ENCODE results near the gene THBS2.
"Not testable (repeated sequence)": the region's sequence is repeated elsewhere in the genome, so short reads cannot be mapped to it uniquely, and the experiment has no call there.

Gene THBS2

DNA sequence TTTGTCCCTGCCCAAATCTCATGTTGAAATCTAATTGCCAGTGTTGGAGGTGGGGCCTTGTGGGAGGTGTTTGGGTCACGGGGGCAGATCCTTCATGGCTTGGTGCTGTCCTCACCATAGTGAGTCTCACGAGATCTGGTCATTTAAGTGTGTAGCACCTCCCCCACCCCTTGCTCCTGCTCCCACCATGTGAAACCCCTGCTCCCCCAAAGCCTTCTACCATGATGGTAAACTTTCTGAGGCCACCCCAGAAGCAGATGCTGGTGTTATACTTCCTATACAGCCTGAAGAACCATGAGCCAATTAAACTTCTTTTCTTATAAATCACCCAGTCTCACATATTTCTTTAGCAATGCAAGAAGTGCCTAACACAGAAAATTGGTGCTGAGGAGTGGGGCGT is 19.9 kb upstream of the THBS2 start:
- no peak for DNase-seq (ENCODE audit: extremely low read depth in 1 of 2, low read depth in 1 of 2)

DNA sequence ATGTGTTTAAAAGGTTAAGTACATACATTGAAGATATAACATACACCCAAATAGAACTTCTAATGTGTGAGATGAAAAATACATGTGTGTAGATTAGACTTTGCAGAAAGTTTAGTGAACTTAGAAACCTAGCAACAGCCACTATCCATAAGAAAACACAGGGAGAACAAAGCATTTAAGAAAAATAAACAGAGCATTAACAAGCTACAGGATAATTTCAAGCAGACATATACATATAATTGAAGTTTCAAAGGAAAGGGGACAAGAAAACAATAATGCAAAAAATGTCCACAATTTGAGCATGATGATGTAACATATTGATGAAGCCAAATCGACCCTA is 18.2 kb upstream of the THBS2 start:
- DNase-seq (ENCODE audit: extremely low read depth in 1 of 2, low read depth in 1 of 2) = no peak

DNA sequence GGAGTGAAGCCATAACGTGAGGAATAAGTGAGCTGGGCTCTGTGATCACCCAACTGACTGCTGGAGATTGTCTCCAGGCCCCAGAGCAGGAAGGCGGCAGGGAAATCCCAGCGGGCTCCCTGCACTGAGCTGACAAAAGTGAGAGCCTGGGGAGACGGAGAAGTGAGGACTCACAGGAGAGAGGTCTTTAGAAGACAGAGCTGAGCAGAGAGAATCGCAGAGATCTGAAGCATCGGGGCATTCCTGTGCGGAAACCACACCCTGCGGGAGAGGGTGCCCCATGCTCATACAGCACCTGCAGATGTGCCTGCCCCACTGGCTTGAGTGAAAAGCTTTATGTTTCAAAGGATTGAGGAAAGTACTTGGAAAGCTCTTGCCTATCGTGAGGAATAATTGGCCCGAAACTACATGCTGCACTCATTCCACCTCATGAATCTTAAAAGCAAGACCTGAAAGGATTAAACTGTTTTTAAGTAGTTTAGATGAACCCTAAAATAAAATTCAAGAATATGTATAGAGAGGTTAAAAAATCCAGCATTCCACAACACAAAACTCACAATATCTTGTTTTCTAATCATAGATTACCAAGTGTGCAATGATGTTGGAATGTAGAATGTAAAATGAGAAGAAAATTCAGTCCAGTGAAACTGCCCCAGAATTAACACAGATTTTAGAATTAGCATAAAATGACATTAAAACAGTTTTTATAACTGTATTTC is 17.7 kb upstream of the THBS2 start:
- no peak for DNase-seq (ENCODE audit: extremely low read depth in 1 of 2, low read depth in 1 of 2)

DNA sequence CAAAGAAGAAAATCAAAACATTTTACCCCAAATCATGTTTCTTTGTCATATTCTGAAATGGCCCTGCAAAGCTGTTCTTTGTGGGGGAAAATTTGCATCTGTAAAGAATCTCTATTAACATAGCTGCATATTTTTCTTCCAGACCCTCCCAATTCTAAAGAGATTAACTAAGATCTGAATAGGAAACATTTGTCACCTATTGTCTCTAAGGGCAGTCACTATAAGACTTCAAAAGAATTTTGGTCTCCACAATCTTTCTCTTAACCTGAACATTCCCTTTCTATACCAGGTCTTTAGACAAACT is 16.4 kb upstream of the THBS2 start:
- DNase-seq (ENCODE audit: extremely low read depth in 1 of 2, low read depth in 1 of 2) = not testable (repeated sequence)

DNA sequence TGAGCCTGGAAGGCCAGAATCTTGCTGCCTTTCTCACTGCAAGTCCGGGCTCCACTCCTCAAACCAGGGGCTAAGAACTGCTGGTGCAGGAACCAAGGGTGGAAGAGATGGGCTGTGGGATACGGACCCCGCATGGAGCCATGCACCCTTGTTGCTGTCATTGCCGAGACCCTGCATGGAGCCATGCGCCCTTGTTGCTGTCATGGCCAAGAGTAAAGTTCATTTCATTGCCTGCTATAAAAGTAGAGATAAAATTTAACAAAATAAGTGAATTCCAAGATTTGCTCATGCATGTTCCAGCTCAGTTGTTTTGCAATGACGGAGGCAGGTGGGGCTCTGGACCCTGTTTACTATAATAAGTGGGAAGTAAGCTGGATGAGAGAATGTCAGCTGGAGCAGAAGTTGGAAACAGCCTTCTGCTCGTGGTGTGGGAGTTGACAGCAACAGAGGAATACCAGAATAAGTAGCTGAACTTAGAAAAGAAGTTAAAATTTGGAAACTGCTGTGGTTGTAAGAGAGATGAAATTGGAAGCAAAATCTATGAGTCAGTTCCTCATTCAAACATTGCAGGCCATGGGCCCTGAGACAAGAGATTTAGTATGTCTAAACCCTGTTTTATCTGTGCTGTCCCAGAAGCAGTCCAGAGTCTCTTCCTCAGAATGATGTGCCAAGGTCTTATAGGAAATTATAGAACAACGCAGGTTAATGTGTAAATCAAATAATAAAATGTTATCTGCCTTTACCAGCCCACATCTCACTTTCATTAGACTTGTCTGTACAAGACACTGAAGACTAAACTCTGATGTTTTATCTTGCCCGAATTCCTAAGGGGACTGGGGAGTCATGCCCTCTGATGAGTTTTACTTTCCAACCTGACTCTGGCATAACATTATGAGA is 15.8 kb upstream of the THBS2 start:
- no peak for DNase-seq (ENCODE audit: extremely low read depth in 1 of 2, low read depth in 1 of 2)

DNA sequence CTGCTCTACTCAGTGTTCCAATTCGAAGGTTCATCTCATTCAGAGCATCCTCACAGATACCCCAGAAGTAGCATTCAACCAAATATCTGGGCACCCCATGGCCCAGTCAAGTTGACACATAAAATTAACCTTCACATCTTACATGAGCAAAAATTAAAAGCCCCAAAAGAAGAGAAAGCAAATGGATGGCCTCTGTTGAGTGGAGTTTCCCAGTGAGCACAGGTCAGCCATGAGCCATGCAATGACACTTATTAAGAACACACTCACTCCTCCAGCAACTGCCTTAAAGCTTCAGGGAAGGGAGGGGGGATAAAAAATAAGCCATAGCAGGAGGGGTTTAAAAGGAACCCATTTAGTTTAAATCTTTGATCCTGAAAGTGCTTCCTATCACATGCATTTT is 14.6 kb upstream of the THBS2 start:
- no peak for DNase-seq (ENCODE audit: extremely low read depth in 1 of 2, low read depth in 1 of 2)

DNA sequence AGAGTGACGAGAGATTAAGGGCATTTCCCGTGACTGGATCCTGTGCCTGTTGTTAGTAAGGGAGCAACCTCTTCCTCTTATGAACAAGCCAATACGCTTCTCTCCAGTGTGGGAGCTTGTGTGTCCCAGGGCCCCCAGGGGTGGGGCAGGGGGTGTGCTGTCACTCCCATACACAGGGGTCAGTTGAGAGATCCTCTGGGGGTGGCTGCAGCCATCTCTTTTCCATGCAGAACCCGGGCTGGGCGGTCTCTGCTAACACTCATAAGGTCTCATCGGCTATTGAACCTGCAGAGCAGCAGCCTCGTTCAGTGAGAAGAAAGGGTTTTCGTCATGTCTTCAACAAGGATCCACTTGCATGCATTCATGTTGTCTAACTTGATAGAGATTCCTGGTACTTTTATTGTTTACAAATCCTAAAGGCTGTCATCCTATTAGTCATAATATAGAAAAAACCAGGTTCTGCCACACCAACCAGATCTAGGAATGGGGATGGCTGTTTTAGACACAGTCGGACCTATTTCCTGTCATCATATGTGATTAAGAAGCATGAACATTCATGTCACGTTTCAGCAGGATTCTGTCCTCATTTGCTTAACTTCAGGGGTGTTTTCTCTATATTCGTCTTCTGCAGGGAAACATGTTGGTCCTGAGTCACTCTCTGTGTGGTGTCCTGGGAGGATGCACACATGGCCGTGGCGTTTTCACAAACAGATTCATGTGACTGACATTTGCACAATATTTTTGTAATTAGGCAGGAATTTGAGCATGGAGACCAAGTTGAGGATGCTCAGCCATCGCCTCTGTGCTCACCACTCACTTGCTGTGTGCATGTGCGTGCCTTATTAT is 13.3 kb upstream of the THBS2 start:
- DNase-seq (ENCODE audit: extremely low read depth in 1 of 2, low read depth in 1 of 2) = no peak

DNA sequence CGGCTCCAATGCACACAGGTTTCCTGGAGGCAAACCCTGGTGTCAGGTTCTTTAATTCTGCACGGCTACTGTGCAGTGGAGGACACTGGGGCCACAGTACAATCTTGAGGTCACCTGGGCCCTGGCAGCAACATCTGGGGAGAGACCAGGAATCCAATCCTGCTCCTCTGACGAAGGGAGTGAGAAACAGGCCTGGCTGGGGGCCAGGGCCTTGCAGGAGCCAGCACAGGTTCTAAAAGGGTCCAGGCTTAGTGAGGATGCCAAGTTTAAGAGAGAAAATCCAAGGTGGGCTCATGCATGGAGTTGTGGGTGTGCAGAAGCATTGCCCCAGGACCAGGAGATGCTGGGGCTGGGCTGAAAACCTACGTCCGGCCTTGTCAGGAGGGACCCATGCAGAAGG is 12.6 kb upstream of the THBS2 start:
- no peak for DNase-seq (ENCODE audit: extremely low read depth in 1 of 2, low read depth in 1 of 2)

DNA sequence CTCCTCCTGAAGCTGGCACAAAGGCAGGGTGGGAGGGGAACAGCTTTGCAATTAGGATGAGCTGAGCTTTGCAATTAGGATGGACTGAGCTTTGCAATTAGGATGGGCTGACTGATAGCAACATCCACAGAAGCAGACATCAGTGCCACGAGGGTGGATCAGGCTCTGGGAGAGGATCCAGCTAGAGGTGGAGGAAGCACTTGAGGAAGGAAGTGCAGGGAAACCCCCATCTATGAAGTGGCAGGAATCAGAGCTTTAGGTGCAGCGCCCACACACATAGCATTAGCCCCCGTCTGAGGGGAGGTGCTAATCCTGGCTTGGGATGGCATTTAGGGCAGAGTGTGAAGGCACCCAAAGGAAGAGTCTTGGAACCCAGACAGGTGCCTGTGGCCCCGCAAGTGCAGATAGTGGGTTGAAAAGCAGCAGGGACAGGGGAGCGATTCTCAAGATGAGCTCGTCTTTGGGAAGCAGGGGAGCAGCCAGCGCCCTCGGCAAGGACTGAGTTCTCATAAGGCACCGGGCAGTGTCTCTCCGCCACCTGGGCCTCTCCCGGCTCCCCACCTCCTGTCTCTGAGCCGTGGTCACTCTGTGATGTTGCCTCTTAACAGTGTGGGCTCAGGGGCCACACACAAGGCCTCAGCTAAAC is 12.0 kb upstream of the THBS2 start:
- no peak for DNase-seq (ENCODE audit: extremely low read depth in 1 of 2, low read depth in 1 of 2)

DNA sequence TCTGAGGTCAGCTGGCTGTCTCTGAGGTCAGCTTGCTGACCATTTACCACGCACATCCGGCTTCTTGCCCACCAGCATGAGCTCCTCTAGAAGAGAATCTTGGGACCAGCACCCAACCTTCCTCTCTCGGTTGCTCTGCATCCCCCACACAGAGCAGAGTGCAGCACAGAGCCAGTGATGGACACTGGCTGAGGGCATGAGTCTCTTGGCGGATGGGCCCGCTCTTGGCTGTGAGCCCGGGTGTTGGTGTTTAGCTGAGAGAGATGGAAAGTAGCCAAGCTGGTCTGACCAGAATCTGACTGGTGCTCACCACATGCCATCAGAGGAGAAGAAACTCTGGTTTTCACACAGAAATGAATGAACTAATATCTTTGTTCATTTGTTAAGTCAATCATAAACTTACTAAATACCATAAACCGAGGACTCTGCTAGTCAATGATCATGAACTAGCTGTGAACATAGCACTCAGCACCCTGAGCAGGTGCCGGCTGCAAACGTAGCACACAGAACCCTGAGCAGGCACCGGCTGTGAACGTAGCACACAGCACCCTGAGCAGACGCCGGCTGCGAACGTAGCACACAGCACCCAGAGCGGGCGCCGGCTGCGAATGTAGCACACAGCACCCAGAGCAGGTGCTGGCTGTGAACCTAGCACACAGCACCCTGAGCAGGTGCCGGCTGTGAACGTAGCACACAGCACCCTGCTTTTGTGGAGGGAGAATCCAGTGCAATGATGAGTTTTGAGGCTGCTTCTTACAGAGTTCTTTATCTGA is 10.4 kb upstream of the THBS2 start:
- no peak for DNase-seq (ENCODE audit: extremely low read depth in 1 of 2, low read depth in 1 of 2)

DNA sequence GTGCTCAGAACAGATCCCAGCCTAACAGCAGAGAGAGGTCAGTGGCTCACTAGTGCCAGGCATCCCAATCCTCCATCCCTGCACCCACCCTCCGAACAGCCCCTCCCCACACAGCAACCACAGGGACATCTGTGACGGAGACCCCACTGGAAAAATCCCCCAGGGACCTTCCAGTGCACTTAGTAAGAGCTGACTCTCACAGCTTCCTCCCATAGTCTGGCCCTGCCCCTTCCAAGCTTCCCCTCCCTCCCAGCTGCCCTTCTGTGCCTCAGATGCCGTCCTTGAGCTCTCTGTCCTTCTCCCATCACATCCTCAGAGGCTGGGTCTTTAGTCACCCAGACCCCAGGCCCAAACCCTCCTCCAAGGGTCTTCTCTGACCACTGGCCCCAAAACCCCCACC is 9.7 kb upstream of the THBS2 start:
- no peak for DNase-seq (ENCODE audit: extremely low read depth in 1 of 2, low read depth in 1 of 2)

DNA sequence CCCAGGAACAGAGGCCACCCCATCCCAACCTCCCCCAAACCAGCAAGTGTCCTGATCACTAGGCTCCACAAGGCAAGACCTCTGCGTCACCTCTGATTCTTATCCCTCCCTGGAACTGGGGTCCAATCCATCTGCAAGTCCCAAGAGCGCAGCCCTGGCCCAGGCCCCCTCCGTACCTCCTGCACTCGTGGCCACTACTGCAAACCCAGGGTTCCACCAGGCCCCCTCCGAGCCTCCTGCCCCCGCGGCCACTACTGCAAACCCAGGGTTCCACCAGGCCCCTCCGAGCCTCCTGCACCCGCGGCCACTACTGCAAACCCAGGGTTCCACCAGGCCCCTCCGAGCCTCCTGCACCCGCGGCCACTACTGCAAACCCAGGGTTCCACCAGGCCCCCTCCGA is 9.0 kb upstream of the THBS2 start:
- DNase-seq (ENCODE audit: extremely low read depth in 1 of 2, low read depth in 1 of 2) = not testable (repeated sequence)

DNA sequence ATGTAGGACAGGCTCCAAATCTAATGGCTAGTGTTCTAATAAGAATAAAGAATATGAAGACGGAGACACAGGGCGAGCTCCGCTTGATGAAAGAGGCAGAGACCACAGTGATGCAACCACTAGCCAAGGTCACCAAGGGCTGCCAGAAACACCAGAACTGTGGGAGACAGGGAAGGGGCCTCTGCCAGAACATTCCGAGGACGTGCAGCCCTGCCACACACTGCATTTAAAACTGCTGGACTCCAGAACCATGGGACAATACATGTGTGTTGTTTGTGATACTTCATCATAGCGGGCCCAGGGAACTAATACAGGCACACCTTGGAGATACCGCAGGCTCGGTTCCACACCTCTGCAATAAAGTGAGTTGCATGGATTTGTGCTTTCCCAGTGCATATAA is 2.9 kb upstream of the THBS2 start:
- no peak for DNase-seq (ENCODE audit: extremely low read depth in 1 of 2, low read depth in 1 of 2)

DNA sequence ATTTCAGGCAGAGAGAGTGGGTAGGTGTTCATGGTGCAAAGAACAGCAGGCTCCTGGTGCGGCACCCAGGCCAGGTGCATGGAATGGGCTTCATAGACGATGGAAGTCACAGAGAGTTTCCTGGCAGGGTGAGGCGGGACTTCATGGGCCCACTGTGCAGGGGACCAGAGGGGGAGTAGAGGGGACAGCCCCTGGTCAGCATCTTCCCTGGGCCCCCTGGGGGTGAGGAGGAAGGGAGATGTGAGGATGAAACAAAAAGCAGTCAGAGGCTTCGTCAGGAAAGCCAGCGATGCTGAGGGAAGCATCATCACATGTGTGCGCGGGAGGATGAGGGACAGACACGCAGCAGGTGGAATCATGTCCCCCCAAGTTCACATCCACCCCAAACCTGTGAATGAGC is 2.4 kb upstream of the THBS2 start:
- no peak for DNase-seq (ENCODE audit: extremely low read depth in 1 of 2, low read depth in 1 of 2)

DNA sequence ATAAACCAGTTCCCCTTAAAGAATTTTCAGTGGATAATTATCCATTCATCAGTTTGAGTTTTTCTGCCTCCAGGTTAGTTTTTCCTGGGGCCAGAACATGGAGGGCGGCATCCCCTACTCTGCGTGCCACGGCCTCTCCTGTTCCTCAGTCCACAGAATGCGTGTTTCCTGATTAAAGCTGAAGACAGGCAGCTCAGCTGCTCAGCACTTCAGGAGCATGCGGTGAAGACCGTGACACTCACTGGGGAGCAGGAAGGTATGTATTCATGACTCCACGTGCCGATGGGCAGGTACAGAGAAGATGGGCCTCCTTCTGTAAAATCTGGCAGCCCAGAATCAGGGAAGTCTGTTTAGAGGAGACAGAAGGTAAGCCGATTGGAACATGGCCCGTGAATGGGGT is 2.0 kb upstream of the THBS2 start:
- no peak for DNase-seq (ENCODE audit: extremely low read depth in 1 of 2, low read depth in 1 of 2)

DNA sequence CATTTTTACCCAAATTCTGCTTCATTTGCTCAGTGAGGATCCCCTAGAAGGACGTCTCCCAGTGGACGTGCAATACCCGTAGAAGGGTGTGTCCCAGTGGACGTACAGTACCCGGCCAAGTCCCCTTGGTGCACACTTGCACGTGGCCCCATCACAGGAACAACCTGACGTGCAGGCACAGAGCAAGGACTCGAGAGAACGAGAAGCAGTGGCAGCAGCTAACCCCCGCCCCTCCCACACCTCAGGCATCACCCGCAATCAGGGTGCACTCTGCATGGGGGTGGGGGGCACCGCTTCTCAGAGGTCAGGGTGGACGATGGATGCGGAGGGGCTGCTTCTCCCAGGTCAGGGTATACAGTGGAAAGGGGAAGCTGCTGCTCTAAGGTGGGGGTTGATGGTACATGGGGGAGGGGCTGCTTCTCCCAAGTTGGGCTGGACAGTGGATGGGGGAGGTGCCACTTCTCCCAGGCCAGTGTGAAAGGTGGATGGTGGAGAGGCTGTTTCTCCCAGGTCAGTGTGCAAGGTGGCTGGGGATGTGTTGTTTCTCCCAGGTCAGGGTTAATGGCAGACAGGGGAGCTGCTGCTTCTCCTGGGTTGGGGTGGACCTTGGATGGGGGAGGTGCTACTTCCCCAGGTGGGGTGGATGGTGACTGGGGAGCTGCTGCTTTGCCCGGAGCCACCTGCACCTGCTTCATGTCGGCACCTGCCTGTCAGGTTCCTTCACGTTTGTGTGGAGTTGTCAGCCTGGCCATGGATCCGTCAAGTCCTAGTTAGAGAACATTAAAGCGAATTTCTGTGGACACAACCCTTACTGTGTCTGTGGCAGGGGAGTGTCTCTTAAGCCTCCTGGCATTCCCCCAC is 1.0 kb upstream of the THBS2 start:
- DNase-seq (ENCODE audit: extremely low read depth in 1 of 2, low read depth in 1 of 2) = no peak

DNA sequence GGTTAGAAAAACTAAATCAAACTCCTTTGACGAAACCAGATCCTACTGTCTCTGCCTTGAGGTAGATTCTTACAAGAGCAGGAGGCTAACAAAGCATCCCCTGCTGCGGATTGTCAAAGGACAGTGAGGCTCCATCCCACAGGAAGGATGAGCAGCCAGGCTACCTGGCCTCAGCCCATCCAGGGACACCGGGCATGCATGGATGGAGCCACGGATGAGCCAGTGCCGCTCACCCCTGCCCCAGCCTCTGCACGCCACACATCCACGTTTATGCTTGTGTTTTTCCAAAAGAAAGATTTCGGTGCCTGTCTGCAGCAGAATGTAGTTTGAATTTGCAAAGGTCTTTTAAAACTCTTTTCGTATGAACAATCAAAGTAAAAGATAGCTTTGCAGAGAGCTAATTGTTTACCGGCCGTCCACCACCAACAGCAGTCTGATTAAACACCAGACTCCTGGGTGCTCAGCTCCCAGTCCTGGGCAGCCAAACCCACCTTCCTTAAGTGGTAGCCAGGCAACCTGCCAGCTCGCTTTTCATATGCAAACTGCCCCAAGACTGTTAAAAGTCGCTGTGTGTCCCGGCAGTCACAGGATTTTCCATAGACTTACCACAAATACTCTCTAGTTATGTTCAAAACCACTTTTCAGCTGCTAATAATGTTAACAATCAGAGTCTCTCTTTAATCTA is 999 bp downstream of the THBS2 start:
- no peak for DNase-seq (ENCODE audit: extremely low read depth in 1 of 2, low read depth in 1 of 2)

DNA sequence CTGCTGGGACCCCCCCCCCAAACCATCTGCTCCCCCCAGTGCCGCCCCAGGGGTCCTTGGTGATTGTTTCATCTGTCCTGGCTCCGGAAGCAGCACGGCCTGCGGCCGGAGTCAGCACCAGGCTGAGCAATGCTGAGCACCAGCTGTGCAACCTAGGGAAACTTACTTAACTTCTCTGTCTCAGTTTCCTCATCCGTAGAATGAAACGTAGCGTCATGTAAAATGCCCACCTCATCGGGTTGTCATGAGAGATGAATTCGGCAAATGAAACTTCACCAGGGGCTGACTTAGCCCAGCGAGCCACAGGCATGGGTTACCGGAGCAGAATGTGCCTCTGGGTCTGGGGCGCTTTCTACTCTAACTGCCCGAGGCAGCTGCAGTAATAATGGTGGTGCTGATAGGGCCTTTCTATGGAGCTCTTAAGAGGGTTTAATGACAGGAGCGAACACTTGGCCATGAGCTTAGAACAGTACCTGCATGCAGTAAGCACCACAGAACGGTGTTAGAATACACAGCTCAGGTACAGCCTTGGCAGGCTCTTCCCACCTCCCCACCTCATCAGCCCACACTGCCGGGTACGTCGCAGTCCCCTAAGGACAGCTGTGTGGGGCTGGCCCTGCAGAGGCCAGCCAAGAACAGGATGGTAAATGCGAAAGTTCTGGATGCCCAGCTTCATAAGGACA is 1.7 kb downstream of the THBS2 start:
- DNase-seq (ENCODE audit: extremely low read depth in 1 of 2, low read depth in 1 of 2) = no peak
